Measurements from ENCODE around the gene GPR62.

GPR62 gene

DNA sequence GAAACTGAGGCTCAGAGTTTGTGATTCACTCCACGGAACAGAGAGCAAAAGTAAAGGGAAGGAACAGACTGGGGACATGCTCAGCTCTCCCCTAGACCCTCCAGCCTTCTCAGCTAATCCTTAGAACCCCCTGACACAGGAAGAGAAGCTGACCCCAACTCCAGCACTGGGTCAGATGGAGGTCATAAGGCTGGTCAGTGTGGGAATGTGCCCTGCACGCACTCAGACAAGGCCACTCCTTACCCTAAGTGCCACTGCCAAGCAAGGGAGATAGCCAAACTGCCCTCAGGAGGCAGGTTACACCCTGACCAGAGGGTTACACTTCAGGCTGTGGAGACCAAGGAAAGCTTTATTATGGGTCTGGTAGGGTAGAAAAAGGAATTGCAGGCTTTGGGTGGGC lies 39.3 kb downstream of the GPR62 start:
- no peak for DNase-seq

DNA sequence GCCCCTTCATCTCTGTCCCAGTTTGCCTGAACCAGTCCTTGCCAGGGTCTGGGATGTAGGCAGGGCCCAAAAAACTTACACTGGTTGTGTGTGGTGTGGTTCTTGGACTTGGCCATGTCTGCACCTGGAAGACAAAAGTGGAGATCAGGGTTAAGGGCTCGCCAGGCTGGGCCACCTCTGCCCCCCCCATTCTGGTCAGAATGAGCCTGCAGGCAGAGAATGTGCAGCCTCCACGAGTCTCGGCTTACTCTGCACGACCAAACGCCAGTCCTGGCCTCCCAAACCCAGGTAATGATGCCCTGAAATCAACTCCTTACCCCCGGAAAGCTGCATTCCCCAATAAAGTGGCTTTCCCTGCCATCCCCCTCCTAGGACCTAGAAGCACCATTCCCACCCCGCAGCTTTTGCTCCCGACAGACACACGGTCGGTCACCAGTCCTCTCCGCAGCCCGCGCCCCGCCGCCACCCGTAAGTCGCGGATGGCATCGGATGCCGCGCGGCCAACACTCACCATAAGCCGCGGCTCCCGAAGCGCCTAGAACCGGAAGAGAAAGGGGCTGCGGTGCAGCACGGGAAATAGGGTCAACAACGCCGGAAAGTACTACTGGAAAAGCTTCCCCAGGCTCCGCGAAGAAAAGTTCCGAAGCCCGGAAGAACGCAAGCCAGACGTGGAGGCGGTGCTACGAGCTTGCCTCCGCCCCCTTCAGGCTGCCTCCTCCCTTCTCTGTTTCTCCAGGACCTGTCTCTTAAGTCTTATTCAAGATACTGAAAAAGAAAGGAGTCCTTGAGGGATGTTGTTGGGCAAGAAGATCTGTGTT lies 40.4 kb downstream of the GPR62 start, which contains the start of gene RPL29:
RPL29 (minus strand) TSS at position 550 of the 818 bp plus-strand sequence; CDS start at position 116, 434 bp downstream.
- DNase-seq = peak; percentile 95

DNA sequence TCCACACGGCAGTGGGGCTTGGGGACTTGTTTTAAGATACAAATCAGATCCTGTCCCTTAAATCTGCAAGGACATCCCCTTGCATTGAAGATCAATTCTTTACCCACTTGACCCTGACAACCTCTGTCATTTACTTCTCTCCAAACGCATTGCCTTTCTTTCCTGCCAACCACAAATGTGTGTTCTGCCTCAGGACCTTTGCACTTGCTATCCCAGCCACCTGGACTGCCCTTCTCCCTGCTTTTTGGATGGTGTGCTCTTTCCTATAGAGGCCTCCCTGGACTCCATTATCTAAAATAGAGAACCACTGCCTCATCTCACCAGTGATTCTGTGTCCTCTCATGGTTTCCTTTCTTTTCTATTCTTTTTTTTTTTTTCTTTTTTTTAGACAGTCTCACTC lies 42.0 kb downstream of the GPR62 start:
- no peak for DNase-seq

GRCh38 chr3:51997935-51998596 lies 42.9 kb downstream of the GPR62 start:
- no peak for DNase-seq

- no peak for DNase-seq
These were observed 43.6 kb downstream of the GPR62 start for GRCh38 chr3:51998774-51999173.

DNA sequence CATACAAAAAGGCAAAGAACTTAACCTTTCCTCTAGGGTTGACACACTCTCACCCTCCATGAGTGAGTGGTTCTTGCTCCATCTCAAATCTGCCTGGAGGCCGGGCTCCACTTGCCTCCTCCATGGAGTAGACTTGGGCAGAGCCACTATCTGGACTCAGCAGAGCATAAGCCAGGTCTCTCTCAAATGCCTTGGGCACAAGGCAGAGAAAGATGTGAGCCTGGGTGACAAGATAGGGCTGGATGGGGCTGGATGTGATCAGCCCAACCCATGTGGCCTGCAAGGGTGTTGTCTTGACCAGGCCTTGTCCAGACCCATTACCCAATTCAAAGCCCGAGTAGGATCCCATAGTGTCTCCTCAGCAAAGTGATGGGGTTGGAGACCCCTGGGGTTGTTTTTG lies 44.7 kb downstream of the GPR62 start:
- DNase-seq = no peak

DNA sequence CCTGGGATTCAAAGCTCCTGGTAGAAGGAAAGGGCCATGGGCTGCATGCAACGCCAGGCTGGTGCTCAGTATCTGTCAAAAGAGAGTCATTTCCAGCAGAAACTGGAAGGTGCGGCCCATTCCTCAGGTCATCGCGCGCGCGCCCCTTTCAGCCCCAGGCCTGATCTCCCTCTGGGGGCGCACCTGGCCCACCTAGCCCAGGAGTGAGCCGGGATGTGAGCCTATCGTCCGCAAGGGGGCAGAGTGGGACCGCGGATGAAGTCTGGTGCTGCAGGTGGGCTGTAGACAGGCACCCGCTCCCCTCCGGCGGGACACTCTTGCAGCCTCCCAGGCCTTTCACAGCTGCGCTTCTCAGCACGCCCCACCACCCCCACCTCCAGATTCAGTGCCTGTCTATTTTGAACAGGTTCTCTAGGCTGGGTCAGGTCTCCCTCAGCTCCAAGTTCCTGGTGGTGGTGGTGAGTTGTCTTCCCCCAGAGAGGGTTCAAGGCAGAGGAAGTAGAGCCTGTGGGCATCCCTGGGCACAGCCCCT lies 46.3 kb downstream of the GPR62 start:
- peak; percentile 90 for DNase-seq

DNA sequence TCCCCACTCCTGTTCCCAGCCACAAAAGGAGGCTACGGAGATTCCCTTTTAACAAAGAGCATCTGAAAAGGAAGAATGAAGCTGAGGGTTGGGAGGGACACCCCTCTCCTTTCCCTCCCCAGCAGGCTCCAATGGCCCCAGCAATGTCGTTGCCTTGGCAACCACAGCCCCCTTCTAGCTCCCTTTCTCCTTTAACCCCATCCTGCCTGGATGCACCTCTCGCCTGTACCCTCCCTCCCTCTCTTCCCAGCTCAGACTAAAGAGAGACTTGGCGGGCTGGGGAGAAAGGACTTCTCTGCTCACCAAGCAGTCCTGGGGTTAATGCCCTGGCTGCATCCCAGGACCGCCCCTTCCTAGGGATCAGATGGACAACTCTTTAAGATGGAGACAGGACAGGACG lies 47.6 kb downstream of the GPR62 start:
- no peak for DNase-seq

DNA sequence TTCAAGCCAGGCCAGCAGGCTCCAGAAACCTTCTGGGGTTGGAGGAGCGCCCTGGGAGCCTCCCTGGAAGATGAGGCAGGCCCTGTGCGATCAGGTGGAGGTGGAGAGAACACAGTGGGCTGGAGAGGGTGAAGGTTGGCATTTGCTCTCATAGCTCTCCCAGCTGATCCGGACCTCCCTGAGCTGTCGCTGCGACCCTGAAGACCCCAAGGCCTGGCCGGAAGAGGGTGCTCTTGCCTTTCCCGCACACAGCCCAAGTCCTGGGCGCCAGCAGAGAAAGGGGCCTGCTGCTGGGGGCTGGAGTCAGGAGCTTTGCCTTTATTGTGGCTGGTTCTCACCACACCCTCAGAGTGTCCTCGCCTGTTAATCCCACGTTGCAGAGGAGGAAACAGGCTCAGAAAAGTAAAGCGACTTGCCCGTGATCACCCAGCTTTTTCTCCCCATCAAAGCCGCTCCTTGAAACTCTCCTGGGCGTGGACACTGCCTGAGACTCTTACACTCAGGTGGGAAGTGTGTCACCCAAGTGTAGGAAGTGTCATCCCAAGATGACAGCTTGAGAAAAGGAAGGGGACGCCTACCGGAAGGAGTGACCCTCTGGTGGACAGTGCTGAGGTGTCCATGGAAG lies 49.1 kb downstream of the GPR62 start:
- peak; percentile 20 for DNase-seq

GRCh38 chr3:52004906-52005395 lies 49.8 kb downstream of the GPR62 start:
- no peak for DNase-seq

DNA sequence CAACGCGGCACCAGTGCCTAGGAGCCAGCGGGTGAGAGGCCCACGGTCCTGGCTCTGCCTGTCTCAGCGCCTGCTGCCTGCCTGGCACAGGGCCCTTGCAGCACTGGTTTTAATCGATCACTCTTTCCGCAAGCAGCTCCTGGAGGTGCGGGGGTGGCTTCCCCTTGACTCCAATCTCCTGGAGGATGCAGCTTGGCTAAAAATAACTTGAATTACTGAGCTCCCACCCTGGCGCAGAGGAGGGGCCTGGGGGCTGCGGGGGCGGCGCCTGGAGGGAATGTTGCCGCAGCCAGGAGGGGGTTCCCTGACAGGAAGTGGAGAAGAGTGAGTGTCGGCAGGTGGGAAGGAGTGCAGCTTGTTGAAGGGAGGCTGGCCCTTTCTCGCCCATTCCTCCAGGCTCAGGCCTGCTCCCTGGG lies 50.4 kb downstream of the GPR62 start:
- DNase-seq = peak; percentile 16

- DNase-seq = no peak
These were observed 51.0 kb downstream of the GPR62 start for GRCh38 chr3:52006017-52006819.

- DNase-seq = no peak
These were observed 51.6 kb downstream of the GPR62 start for GRCh38 chr3:52006820-52007133.

Data from CD4-positive, alpha-beta T cell treated with Interleukin-17A for 4 hours (primary cell).